Bronchial epithelial cell (primary cell): ENCODE data around the gene EIF3K. TPM values are rescaled to one million over a fixed set of nuclear protein-coding genes. Genes with fewer than 3 reads are reported as not detected.
A peak's percentile ranks its signal among the peaks of the same experiment; 100 is the strongest.

Experiments
- DNase-seq: peaks from one replicate; pipeline ENCODE4 v3.0.0-alpha.2; 2010; ENCODE audit warnings: low read depth
- FAIRE-seq: peaks from 2 replicates; lab custom pipeline; 2011; peaks lifted over from hg19 to GRCh38; lab: Jason Lieb, UNC
- H3K27me3 ChIP-seq: 2 replicates; pipeline ENCODE4 v1.5.1; 2011; ENCODE audit warnings: low read length; ENCODE audit not compliant: control insufficient read depth, insufficient read depth
- H3K36me3 ChIP-seq: 2 replicates; pipeline ENCODE4 v1.5.1; 2011; ENCODE audit warnings: low read length; ENCODE audit not compliant: control insufficient read depth, insufficient read depth
- H3K4me3 ChIP-seq: 2 replicates; pipeline ENCODE4 v1.5.1; 2011; ENCODE audit warnings: mild to moderate bottlenecking, low read depth, low read length, control low read depth
- total RNA-seq: library from RNA; depleted of rRNA; stranded (reverse); fragments of >200 nt; gene quantifications from 2 replicates; pipeline ENCODE4 v1.2.1, GENCODE V29; 2014
- TF ChIP-seq, protein P1 (sequence below): IDR thresholded peaks from 2 replicates; pipeline ENCODE4 v1.5.1; 2011; ENCODE audit warnings: mild to moderate bottlenecking, moderate library complexity, low read length, control low read depth, inconsistent platforms; ENCODE audit not compliant: insufficient read depth, severe bottlenecking

The EIF3K gene
- total RNA-seq, 1 donor from 2014 or later, result 374 TPM

DNA sequence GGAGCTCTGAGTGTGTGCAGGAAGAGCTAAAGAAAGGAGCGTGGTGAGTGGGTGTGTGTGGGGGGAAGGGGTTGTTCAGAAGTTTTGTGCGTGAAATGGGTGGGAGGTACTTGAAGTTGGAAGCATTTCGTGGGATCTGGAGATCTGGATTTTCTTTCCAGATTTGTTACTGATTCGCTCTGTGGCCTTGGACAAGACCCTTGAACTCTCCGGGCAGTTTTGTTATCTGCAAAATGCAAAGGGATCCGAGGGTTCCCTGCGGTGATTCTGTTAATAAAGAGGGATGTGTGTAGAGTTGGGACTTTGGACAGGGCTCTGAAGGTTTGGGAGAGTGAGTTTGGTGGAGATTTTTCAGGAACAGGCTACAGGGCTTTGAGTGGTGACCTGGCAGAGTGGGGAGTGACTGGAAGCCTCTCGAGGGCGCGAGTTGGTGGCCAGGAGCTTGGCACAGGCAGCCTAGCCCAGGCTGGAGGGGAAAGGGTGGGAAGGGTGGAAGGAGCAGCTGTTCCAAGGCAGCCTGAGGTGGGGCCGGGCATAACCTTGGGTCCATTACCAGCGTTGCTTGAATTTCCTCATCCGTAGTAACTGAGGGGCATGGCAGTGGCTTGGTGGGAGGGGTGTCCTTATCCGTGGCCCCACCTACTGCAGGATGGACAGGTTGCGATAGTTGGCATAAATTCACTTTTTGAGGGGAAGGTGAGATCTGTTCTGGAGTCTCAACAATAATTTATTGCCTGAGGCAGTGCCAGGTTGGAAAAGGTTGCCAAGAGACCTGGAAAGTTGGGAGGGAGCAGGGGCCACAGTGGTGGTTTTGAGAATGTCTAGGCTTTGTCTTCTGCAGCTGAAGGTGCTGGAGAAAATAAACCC, 30.6 kb downstream of the EIF3K start:
- H3K27me3 ChIP-seq, result no peaks in the 10 kb centered on the region
- peaks cover 3% of the 10 kb centered on the region for H3K36me3 ChIP-seq
- peak overlapping the region; percentile 99 for H3K4me3 ChIP-seq
- TF ChIP-seq, protein P1, sequence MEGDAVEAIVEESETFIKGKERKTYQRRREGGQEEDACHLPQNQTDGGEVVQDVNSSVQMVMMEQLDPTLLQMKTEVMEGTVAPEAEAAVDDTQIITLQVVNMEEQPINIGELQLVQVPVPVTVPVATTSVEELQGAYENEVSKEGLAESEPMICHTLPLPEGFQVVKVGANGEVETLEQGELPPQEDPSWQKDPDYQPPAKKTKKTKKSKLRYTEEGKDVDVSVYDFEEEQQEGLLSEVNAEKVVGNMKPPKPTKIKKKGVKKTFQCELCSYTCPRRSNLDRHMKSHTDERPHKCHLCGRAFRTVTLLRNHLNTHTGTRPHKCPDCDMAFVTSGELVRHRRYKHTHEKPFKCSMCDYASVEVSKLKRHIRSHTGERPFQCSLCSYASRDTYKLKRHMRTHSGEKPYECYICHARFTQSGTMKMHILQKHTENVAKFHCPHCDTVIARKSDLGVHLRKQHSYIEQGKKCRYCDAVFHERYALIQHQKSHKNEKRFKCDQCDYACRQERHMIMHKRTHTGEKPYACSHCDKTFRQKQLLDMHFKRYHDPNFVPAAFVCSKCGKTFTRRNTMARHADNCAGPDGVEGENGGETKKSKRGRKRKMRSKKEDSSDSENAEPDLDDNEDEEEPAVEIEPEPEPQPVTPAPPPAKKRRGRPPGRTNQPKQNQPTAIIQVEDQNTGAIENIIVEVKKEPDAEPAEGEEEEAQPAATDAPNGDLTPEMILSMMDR, result no peak
- DNase-seq, result peak; percentile 65
- FAIRE-seq, result no peak

DNA sequence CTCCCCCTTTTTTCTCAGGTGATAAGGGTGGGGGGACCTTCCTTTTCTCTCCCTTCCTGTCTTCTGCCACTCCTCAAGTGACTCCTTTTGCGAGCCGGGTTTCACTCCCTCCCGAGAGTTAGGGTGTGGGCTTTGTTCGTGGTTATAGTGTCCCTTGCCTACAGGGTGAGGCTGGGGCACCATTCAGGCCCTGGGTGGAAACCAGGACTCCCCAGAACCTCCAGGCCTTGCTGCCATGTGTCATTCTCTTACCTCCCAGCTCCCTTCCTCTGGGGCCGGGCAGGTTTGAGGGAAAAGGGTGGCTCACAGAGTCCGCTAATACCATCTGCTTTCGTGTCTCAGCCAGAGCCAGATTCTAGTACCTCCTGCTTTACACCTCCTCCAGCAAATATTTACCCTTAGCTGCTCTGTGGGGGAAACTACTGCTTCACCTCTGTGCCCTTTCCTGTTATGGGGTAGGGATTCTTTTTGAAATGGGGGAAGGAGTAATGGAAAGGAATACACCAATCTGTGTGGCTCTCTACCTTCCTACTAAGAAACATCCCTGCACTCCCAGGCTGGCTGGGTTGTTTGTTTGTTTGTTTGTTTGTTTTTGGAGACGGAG, 31.3 kb downstream of the EIF3K start:
- DNase-seq (peak; percentile 51), FAIRE-seq (no peak)
- peaks cover 6% of the 10 kb centered on the region for H3K36me3 ChIP-seq
- H3K27me3 ChIP-seq, result no peaks in the 10 kb centered on the region
- TF ChIP-seq, protein P1, result no peak
- peak overlapping the region; percentile 99 for H3K4me3 ChIP-seq

DNA sequence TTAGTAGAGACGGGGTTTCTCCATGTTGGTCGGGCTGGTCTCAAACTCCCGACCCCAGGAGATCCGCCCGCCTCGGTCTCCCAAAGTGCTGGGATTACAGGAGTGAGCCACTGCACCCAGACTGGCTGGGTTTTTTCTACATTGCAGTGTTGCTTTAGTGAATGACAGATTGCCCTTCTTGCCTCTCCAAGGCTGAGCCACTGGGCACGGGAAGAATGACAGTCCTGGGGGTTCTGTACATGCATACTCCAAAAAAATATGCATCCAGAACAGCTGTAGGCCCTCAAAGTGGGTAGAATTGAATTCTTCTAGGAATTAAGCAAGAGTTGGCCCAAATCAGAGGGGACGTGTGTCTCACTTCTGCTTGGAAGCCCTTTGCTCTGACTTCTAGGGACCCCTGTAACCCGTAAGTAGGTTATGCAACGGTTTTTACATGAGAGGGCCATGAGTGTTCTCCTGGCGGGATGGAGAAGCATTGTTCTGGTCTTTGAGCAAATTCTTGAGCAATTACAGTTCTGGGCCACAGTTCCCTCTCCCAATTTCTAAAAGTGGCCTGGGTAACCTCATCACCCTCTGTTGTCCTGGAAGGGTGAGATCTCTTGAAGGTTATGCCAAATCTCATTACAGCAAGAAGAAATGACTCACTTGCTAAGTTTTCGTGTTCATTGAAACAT, 32.1 kb downstream of the EIF3K start:
- FAIRE-seq, result no peak
- Histone ChIP-seq H3K36me3 (peaks cover 6% of the 10 kb centered on the region), H3K4me3 (no peak overlapping the region), H3K27me3 (no peaks in the 10 kb centered on the region)
- DNase-seq, result peak; percentile 80
- TF ChIP-seq, protein P1, result no peak

DNA sequence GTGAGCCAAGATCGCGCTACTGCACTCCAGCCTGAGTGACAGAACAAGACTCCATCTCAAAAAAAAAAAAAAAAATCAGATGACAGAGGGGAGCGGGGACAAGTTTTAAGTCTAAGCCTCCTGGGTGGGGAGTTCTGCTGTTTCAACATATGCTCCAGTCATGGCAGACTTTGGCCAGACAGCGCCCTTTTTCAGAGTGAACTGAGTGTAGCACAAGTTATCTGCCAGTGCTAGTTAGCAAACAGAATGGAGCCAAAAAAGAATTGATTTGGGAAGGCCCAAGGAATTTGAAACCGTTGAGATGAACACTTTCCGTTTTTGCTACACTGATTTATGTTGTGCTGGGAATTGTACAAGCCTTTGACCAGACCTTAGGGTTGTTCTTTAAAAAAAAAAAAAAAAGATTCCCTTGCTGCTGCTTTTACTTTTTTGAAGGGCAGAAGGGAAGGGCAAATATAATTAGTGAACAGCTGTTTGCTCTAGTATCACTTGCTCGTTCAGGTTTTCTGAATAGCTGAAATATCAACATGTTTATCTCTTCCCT, 34.1 kb downstream of the EIF3K start:
- Histone ChIP-seq H3K4me3 (no peak overlapping the region), H3K36me3 (peaks cover 6% of the 10 kb centered on the region), H3K27me3 (no peaks in the 10 kb centered on the region)
- TF ChIP-seq, protein P1, result no peak
- DNase-seq, result peak; percentile 48
- no peak for FAIRE-seq

DNA sequence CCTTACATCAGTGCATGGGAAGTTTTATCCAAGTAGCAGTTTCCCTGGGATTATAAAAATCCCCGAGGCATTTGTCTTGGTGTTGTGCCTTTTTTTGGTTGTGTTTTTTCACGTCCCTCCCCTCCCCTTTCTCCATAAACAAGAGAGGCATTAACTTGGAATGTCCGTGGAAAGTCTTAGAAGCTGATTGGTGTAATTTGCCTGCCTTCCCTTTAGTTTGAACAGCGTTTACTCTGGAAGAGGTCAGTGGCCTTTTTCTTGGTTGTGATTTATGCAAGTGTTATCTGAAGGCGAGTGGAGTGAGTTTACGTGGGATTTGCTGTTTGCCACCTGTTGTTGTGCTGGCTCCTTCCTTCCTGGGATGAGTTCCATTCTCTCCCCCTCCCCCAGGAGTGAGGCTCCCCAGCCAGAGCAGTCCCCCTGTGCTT, 35.7 kb downstream of the EIF3K start:
- FAIRE-seq (no peak), DNase-seq (no peak)
- TF ChIP-seq, protein P1, result no peak
- no peak overlapping the region for H3K4me3 ChIP-seq
- H3K36me3 ChIP-seq, result peaks cover 6% of the 10 kb centered on the region
- no peaks in the 10 kb centered on the region for H3K27me3 ChIP-seq
